Glutamatergic neuron (in vitro differentiated cells): ENCODE results near the gene DCLK2. TPM values are rescaled to one million over a fixed set of nuclear protein-coding genes. Genes with fewer than 3 reads are reported as not detected.
"Not testable (repeated sequence)": the region's sequence is repeated elsewhere in the genome, so short reads cannot be mapped to it uniquely, and the experiment has no call there.

ENCODE experiments used
- DNase-seq: peaks from one replicate; pipeline ENCODE4 v3.0.0; 2022
- H3K27ac Mint-ChIP-seq: one replicate; pipeline ENCODE4 v1.8.0; 2020; ENCODE audit warnings: mild to moderate bottlenecking, mixed read lengths, inconsistent platforms; ENCODE audit not compliant: unreplicated experiment
- H3K27me3 Mint-ChIP-seq: one replicate; pipeline ENCODE4 v1.8.0; 2020; ENCODE audit warnings: mild to moderate bottlenecking, moderate library complexity, mixed read lengths, inconsistent platforms; ENCODE audit not compliant: unreplicated experiment
- H3K36me3 Mint-ChIP-seq: one replicate; pipeline ENCODE4 v1.8.0; 2020; ENCODE audit warnings: mild to moderate bottlenecking, mixed read lengths, inconsistent platforms; ENCODE audit not compliant: unreplicated experiment
- H3K4me1 Mint-ChIP-seq: one replicate; pipeline ENCODE4 v1.8.0; 2020; ENCODE audit warnings: mild to moderate bottlenecking, low read depth, mixed read lengths, inconsistent platforms; ENCODE audit not compliant: unreplicated experiment
- H3K4me3 Mint-ChIP-seq: one replicate; pipeline ENCODE4 v1.8.0; 2020; ENCODE audit warnings: mild to moderate bottlenecking, mixed read lengths, inconsistent platforms; ENCODE audit not compliant: unreplicated experiment
- H3K9me3 Mint-ChIP-seq: one replicate; pipeline ENCODE4 v1.8.0; 2020; ENCODE audit warnings: mild to moderate bottlenecking, moderate library complexity, mixed read lengths, inconsistent platforms; ENCODE audit not compliant: unreplicated experiment
- total RNA-seq: library from RNA; stranded (reverse); fragmentation: NEBNext Ultra II Directional; extraction: Animal tissue kit (Norgen Biotek cat#: 25700); gene quantifications from one replicate; pipeline ENCODE4 v1.2.1, GENCODE V29; 2021; ENCODE audit not compliant: unreplicated experiment
- TF ChIP-seq, protein P1 (sequence below): fragments of 200-600 bp; sonication (generic); IDR thresholded peaks from one replicate; pipeline ENCODE4 v1.5.0; 2021; ENCODE audit not compliant: partially characterized antibody, unreplicated experiment

Gene DCLK2
- total RNA-seq, 1 donor from 2014 or later, result 36.8 TPM

DNA sequence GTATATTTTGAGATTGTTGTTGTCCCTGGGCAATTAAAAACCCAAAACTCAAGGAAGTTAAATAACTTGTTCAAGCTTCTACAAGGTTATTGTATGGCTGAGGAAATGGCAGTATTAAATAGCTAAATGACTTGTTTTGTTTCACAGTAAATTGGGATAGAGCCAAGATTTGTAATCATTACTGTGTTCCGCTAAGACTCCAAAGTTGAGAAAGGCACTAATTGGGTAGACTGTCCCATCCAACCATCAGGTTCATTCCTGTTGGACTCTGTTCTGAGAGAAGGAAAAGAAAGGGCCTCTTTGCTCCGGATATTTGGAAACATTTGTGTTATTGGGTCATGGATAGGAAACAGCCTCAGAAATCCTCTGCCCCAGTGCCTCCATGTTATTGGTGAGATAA lies 82.2 kb downstream of the DCLK2 start:
- Mint-ChIP-seq H3K36me3 (no peaks in the 10 kb centered on the region), H3K27ac (no peak overlapping the region), H3K27me3 (no peaks in the 10 kb centered on the region), H3K4me3 (no peak overlapping the region), H3K4me1 (peaks cover 2% of the 10 kb centered on the region), H3K9me3 (no peaks in the 10 kb centered on the region)
- no peak for DNase-seq
- TF ChIP-seq, protein P1, sequence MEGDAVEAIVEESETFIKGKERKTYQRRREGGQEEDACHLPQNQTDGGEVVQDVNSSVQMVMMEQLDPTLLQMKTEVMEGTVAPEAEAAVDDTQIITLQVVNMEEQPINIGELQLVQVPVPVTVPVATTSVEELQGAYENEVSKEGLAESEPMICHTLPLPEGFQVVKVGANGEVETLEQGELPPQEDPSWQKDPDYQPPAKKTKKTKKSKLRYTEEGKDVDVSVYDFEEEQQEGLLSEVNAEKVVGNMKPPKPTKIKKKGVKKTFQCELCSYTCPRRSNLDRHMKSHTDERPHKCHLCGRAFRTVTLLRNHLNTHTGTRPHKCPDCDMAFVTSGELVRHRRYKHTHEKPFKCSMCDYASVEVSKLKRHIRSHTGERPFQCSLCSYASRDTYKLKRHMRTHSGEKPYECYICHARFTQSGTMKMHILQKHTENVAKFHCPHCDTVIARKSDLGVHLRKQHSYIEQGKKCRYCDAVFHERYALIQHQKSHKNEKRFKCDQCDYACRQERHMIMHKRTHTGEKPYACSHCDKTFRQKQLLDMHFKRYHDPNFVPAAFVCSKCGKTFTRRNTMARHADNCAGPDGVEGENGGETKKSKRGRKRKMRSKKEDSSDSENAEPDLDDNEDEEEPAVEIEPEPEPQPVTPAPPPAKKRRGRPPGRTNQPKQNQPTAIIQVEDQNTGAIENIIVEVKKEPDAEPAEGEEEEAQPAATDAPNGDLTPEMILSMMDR, result no peak

GRCh38 chr4:150161109-150161508 lies 82.9 kb downstream of the DCLK2 start:
- no peaks in the 10 kb centered on the region for H3K4me1 Mint-ChIP-seq
- no peaks in the 10 kb centered on the region for H3K36me3 Mint-ChIP-seq
- no peaks in the 10 kb centered on the region for H3K27me3 Mint-ChIP-seq
- no peak overlapping the region for H3K4me3 Mint-ChIP-seq
- no peak for DNase-seq
- no peaks in the 10 kb centered on the region for H3K9me3 Mint-ChIP-seq
- H3K27ac Mint-ChIP-seq, result no peak overlapping the region
- TF ChIP-seq, protein P1, result no peak

- H3K9me3 Mint-ChIP-seq, H3K27ac Mint-ChIP-seq, H3K27me3 Mint-ChIP-seq, H3K4me1 Mint-ChIP-seq, DNase-seq, H3K4me3 Mint-ChIP-seq, H3K36me3 Mint-ChIP-seq: not testable (repeated sequence)
These were observed 83.8 kb downstream of the DCLK2 start for GRCh38 chr4:150162020-150162419.

GRCh38 chr4:150164055-150164454 lies 85.8 kb downstream of the DCLK2 start:
- Mint-ChIP-seq H3K4me3 (no peak overlapping the region), H3K9me3 (peaks cover 3% of the 10 kb centered on the region), H3K36me3 (peaks cover 6% of the 10 kb centered on the region), H3K4me1 (no peaks in the 10 kb centered on the region), H3K27ac (no peak overlapping the region), H3K27me3 (no peaks in the 10 kb centered on the region)
- TF ChIP-seq, protein P1, result no peak
- no peak for DNase-seq

DNA sequence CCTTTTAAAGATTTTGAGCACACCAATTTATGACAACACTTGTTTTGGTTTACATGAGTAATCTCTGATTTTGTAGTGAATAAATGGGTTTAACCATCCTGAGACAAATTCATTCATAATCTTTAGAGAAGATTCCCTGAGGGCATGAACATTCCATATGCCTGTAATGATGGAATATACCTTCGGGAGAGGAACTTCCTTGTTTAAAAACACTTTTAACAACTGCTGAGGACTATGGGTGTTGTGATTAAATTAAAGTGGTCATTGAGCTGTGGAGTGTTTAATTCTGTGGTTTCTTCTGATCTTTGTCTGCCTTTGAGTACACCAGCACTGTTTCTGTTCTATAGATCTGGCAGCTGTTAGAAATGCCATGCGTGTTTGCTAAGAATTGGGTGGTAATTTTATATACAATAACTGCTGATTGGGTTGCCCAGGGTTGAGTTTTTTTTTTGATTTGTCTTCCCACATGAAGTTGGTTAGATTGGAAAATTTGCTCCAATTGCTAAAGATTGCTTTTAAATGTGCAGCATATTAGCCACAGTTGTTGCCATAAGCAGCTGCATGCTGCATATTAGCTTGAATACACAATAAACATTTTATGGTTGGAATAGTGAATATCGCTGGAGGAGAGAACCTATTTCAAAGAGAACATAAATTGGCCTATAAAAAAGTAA lies 86.8 kb downstream of the DCLK2 start:
- peaks cover 6% of the 10 kb centered on the region for H3K36me3 Mint-ChIP-seq
- H3K9me3 Mint-ChIP-seq, result peaks cover 3% of the 10 kb centered on the region
- H3K4me1 Mint-ChIP-seq, result no peaks in the 10 kb centered on the region
- H3K27ac Mint-ChIP-seq, result no peak overlapping the region
- no peak for DNase-seq
- no peaks in the 10 kb centered on the region for H3K27me3 Mint-ChIP-seq
- no peak overlapping the region for H3K4me3 Mint-ChIP-seq
- TF ChIP-seq, protein P1, result no peak
